Left ventricle myocardium superior (tissue), 1 donor: ENCODE measurements around the gene TBX6. TPM values are rescaled to one million over a fixed set of nuclear protein-coding genes. Genes with fewer than 3 reads are reported as not detected.
A peak's percentile ranks its signal among the peaks of the same experiment; 100 is the strongest.

Source experiments
- ATAC-seq: fragments of 200-7000 bp; cut with Tn5 transposase; one replicate; pipeline ENCODE4 v1.9.1; 2020; ENCODE audit warnings: mild to moderate bottlenecking, moderate library complexity
- DNase-seq: peaks from one replicate; pipeline ENCODE4 v3.0.0-alpha.2; 2020
- intact Hi-C: fragments of 100-400 bp; cut with micrococcal nuclease; formaldehyde crosslinking; loops from one replicate; pipeline ENCODE4 v1.11.0; 2022
- total RNA-seq: library from RNA; stranded (reverse); fragmentation: NEBNext Ultra II Directional; extraction: Animal tissue kit (Norgen Biotek cat#: 25700); gene quantifications from one replicate; pipeline ENCODE4 v1.2.1, GENCODE V29; 2021
- donor health status: DM: no; HTN: yes; CAD: no; lungs with severe emphysema.

TBX6 gene
- total RNA-seq, 1 donor from 2014 or later: 0.79 TPM

- no peak for ATAC-seq
- intact Hi-C loops: no loop called here
- no peak for DNase-seq
These were observed 2.7 kb downstream of the TBX6 start for GRCh38 chr16:30088832-30089624.

- no peak for ATAC-seq
- no peak for DNase-seq
- intact Hi-C loops: no loop called here
These were observed 3.4 kb downstream of the TBX6 start for GRCh38 chr16:30088237-30088831.

- intact Hi-C loops: no loop called here
- no peak for ATAC-seq
- DNase-seq: no peak
These were observed 4.4 kb downstream of the TBX6 start for GRCh38 chr16:30087181-30087898.

- intact Hi-C loops: no loop called here
- ATAC-seq: no peak
- no peak for DNase-seq
These were observed 5.2 kb downstream of the TBX6 start for GRCh38 chr16:30086291-30087140.

- intact Hi-C loops: no loop called here
- peak; percentile 12 for DNase-seq
- no peak for ATAC-seq
These were observed 5.9 kb downstream of the TBX6 start for GRCh38 chr16:30085820-30086219.

- DNase-seq: peak; percentile 57
- intact Hi-C loops: no loop called here
- peak; percentile 20 for ATAC-seq
These were observed 6.5 kb downstream of the TBX6 start for GRCh38 chr16:30085247-30085646.

- DNase-seq (peak; percentile 71), ATAC-seq (peak; percentile 56)
- intact Hi-C loops: no loop called here
These were observed 6.9 kb downstream of the TBX6 start for GRCh38 chr16:30084816-30085159.

- intact Hi-C loops: no loop called here
- ATAC-seq (no peak), DNase-seq (no peak)
These were observed 7.5 kb downstream of the TBX6 start for GRCh38 chr16:30084096-30084815.

- no peak for ATAC-seq
- DNase-seq: no peak
- intact Hi-C loops: no loop called here
These were observed 8.3 kb downstream of the TBX6 start for GRCh38 chr16:30083216-30084055.

- intact Hi-C loops: no loop called here
- no peak for DNase-seq
- ATAC-seq: no peak
These were observed 9.1 kb downstream of the TBX6 start for GRCh38 chr16:30082545-30083090.

- DNase-seq (no peak), ATAC-seq (no peak)
- intact Hi-C loops: no loop called here
These were observed 12.2 kb downstream of the TBX6 start for GRCh38 chr16:30079480-30079879.

- intact Hi-C loops: no loop called here
- ATAC-seq (no peak), DNase-seq (no peak)
These were observed 13.0 kb downstream of the TBX6 start for GRCh38 chr16:30078744-30079143.

- ATAC-seq: no peak
- intact Hi-C loops: no loop called here
- DNase-seq: no peak
These were observed 14.1 kb downstream of the TBX6 start for GRCh38 chr16:30077656-30078055.

- peak; percentile 17 for ATAC-seq
These were observed 15.4 kb downstream of the TBX6 start for GRCh38 chr16:30076276-30076791.

GRCh38 chr16:30075503-30076275, 16.0 kb downstream of the TBX6 start, which contains the start of gene PPP4C:
TSS of gene PPP4C (plus strand) at chr16:30075994. CDS start at chr16:30076378, 384 bp downstream.
- peak; percentile 95 for DNase-seq
- ATAC-seq: peak; percentile 90
- intact Hi-C loops: no loop called here

More at GRCh38 chr16:30076276-30076791, 15.4 kb downstream of the TBX6 start:
- intact Hi-C loops: no loop called here
- peak; percentile 46 for DNase-seq

- intact Hi-C loops: no loop called here
- no peak for ATAC-seq
These were observed 21.2 kb downstream of the TBX6 start for GRCh38 chr16:30070490-30070889.

More at GRCh38 chr16:30070490-30070889, 21.2 kb downstream of the TBX6 start:
- DNase-seq: no peak
